Ishikawa (cell line): Measurements from ENCODE around the gene NPAP1.

Experiments
- CEBPB ChIP-seq: IDR thresholded peaks from 2 replicates; pipeline ENCODE4 v1.6.1; 2012
- CREB1 ChIP-seq: IDR thresholded peaks from 2 replicates; pipeline ENCODE4 v1.6.1; 2012; ENCODE audit warnings: low read depth
- EGR1 ChIP-seq: IDR thresholded peaks from 2 replicates; pipeline ENCODE4 v1.6.1; 2012
- EP300 ChIP-seq: IDR thresholded peaks from 2 replicates; pipeline ENCODE4 v1.6.1; 2012; ENCODE audit warnings: borderline replicate concordance
- MAX ChIP-seq: IDR thresholded peaks from 2 replicates; pipeline ENCODE4 v1.6.1; 2012
- TAF1 ChIP-seq: IDR thresholded peaks from 2 replicates; pipeline ENCODE4 v1.6.1; 2012; ENCODE audit warnings: low read depth, mild to moderate bottlenecking
- TEAD4 ChIP-seq: IDR thresholded peaks from 2 replicates; pipeline ENCODE4 v1.6.1; 2012
- USF1 ChIP-seq: IDR thresholded peaks from 2 replicates; pipeline ENCODE4 v1.6.1; 2012

GRCh38 chr15:24678485-24678884 lies 2.9 kb downstream of the NPAP1 start:
- TF ChIP-seq MAX: no peak
- TF ChIP-seq USF1: no peak
- no peak for TF ChIP-seq TEAD4
- no peak for TF ChIP-seq CREB1
- TF ChIP-seq EP300: no peak
- TF ChIP-seq TAF1: no peak
- no peak for TF ChIP-seq EGR1
- no peak for TF ChIP-seq CEBPB
